Measurements from ENCODE around the gene DPF1. TPM values are rescaled to one million over a fixed set of nuclear protein-coding genes. Genes with fewer than 3 reads are reported as not detected.

Gene DPF1
- total RNA-seq = under 1 TPM; 0.65 to 0.99 TPM

GRCh38 chr19:38224014-38224862, at the start of gene DPF1:
DPF1 (minus strand) TSS chr19:38224222; CDS start chr19:38224142, 80 bp downstream.
- H3K4me1 Mint-ChIP-seq (ENCODE audit: low read depth) = peaks cover 24% of the 10 kb centered on the region

GRCh38 chr19:38273499-38273898, 49.5 kb upstream of the DPF1 start:
- no peaks in the 10 kb centered on the region for H3K9me3 Mint-ChIP-seq

More at GRCh38 chr19:38224014-38224862, at the start of gene DPF1:
- peak; percentile 75 to 76 for DNase-seq
- Mint-ChIP-seq H3K27ac (no peak within 1 kb of the TSS), H3K9me3 (no peaks in the 10 kb centered on the region), H3K4me3 (peak within 1 kb of the TSS; percentile 60 to 76), H3K27me3 (ENCODE audit: low read depth) (peaks cover 68% of the 10 kb centered on the region), H3K36me3 (ENCODE audit: insufficient read depth in 2 of 2) (peaks cover 0 to 3% of the 10 kb centered on the region in 2 donors)
- ATAC-seq (replicated peaks in 1 of 2) = peak; percentile 85 to 88

DNA sequence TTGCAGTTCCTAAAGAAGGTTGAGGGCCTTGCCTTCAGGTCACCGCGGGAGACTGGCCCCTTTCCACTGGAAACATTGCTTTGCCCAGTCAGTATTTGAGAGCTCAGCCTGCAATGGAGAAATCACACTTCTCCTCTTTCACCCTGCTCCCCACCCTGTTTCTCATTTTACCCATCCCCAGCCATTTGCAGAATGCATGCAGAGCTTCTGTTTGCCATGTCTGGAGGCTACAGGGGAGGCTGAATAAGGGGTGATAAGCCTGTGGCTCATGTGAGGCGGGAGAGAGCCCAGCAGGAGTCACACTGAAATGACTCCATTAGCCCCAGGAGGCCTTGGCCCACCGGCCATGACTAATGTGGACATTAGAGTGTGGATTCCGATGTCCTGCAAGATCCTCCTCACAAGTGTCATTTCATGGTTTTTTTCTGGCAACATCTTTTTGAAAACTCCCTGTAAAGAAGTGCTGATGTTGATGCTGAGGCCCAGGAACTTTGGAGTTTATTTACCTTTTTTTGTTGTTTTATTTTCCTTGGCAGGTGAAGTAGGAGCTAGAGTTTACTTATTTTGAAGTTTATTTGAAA, 46.7 kb upstream of the DPF1 start:
- no peak for DNase-seq
- ATAC-seq (replicated peaks in 1 of 2) = peak in 1 of 2 donors; percentile 5
- peaks cover 51% of the 10 kb centered on the region for H3K4me1 Mint-ChIP-seq (ENCODE audit: low read depth)
- H3K4me3 Mint-ChIP-seq = no peak overlapping the region
- peaks cover 0 to 5% of the 10 kb centered on the region in 2 donors for H3K36me3 Mint-ChIP-seq (ENCODE audit: insufficient read depth in 2 of 2)
- H3K27me3 Mint-ChIP-seq (ENCODE audit: low read depth) = no peaks in the 10 kb centered on the region
- H3K9me3 Mint-ChIP-seq = no peaks in the 10 kb centered on the region
- H3K27ac Mint-ChIP-seq = no peak overlapping the region

More at GRCh38 chr19:38273499-38273898, 49.5 kb upstream of the DPF1 start:
- H3K4me3 Mint-ChIP-seq = no peak overlapping the region
- no peak for DNase-seq
- H3K27ac Mint-ChIP-seq = no peak overlapping the region
- H3K27me3 Mint-ChIP-seq (ENCODE audit: low read depth) = no peaks in the 10 kb centered on the region
- peaks cover 23% of the 10 kb centered on the region for H3K4me1 Mint-ChIP-seq (ENCODE audit: low read depth)
- peaks cover 0 to 2% of the 10 kb centered on the region in 2 donors for H3K36me3 Mint-ChIP-seq (ENCODE audit: insufficient read depth in 2 of 2)
- no peak for ATAC-seq (replicated peaks in 1 of 2)

GRCh38 chr19:38268539-38268938, 44.5 kb upstream of the DPF1 start:
- Mint-ChIP-seq H3K4me3 (no peak overlapping the region), H3K36me3 (ENCODE audit: insufficient read depth in 2 of 2) (peaks cover 2 to 9% of the 10 kb centered on the region in 2 donors), H3K4me1 (ENCODE audit: low read depth) (peaks cover 65% of the 10 kb centered on the region)

DNA sequence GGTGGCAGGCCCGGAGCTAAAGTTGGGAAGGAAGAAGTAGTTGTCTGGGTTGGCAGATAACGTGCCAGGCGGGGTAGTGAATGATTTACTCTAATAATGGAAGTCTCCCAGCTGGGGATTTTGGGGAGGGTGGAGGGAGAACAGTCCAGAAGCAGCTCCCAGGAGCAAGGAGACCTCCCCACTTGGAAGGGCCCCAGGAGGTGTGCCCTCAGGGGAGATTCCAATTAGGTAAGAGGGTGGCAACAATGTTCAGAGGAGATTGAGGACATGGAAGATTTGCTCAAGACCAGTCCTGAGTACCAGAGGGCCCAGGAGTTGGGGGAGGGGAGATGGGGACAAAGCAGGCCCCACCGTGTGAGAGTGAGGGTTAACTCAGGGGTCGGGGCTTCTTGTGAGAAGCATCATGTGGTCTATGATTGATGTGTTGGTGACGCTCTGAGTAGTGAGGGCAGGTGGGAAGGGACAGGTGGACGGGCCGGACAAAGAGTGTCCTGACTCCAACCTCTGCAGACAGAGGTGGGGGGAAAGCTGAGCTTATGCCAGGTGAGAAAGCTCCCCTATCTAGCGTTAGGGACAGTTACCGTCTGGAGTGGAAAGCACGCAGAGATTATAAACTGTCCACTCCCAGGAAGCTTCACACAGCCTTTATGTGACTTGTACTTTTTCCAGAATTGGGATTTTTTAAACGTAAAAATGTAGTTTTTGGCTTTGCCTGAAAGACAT, 43.9 kb upstream of the DPF1 start:
- Mint-ChIP-seq H3K9me3 (no peaks in the 10 kb centered on the region), H3K27ac (no peak overlapping the region), H3K36me3 (ENCODE audit: insufficient read depth in 2 of 2) (peaks cover 2 to 9% of the 10 kb centered on the region in 2 donors), H3K4me3 (peak overlapping the region in 1 of 2 donors; percentile 24), H3K4me1 (ENCODE audit: low read depth) (peaks cover 71% of the 10 kb centered on the region), H3K27me3 (ENCODE audit: low read depth) (no peaks in the 10 kb centered on the region)
- no peak for ATAC-seq (replicated peaks in 1 of 2)
- no peak for DNase-seq

More at GRCh38 chr19:38268539-38268938, 44.5 kb upstream of the DPF1 start:
- no peaks in the 10 kb centered on the region for H3K9me3 Mint-ChIP-seq
- no peaks in the 10 kb centered on the region for H3K27me3 Mint-ChIP-seq (ENCODE audit: low read depth)
- ATAC-seq (replicated peaks in 1 of 2) = no peak
- H3K27ac Mint-ChIP-seq = no peak overlapping the region
- no peak for DNase-seq

DNA sequence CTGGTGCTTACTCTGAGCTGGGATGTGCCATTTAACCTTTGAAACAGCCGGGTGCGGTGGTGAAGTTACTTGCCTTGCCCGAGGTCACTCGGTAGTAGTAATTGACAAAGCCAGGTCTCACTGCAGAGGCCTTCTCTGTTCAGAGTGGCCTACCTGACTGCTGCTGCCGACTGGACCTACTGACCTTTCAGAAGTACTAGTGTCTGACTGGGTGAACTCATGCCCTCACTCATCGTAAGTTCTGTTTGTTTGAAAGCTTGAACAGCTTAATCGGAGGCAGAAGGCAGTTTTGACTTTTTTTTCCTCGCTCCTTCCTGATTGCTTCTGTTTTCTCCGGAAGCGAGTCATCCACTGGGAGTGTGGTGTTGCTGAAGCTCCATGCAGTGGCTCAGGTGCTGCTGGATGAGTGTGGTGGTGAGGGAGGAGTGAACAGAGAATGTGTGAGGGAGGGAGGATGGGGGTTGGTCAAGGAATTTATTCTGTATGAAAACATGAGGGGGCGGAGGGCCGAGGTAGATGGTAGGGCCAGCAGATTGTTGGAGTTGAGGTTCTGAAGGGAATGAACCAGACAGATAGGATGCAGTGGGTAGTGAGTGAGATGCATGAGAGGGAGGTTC, 43.1 kb upstream of the DPF1 start:
- Mint-ChIP-seq H3K9me3 (no peaks in the 10 kb centered on the region), H3K4me1 (ENCODE audit: low read depth) (peaks cover 74% of the 10 kb centered on the region), H3K27ac (no peak overlapping the region), H3K36me3 (ENCODE audit: insufficient read depth in 2 of 2) (peaks cover 2 to 9% of the 10 kb centered on the region in 2 donors), H3K4me3 (peak overlapping the region; percentile 15 to 85), H3K27me3 (ENCODE audit: low read depth) (no peaks in the 10 kb centered on the region)
- DNase-seq = no peak
- ATAC-seq (replicated peaks in 1 of 2) = no peak

DNA sequence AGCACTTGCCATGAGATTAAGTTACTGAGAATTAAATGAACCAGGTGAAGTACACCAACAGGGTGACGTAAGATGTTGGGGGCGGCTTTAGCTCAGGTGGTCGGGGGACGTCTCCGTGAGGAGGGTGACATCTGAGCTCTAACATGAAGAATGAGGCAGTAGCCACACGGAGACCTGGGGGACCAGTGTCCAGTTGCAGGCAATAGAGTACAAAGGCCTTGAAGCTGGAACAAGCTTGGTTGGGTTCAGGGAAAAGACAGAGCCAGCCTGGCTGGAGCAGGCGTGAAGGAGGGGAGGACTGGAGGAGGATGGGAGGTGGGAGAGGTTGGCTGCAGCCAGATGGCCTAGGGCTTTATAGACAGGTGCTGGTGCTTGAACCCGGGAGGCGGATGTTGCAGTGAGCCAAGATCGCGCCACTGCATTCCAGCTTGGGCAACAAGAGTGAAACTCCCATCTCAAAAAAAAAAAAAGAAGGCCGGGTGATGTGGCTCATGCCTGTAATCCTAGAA, 42.0 kb upstream of the DPF1 start:
- DNase-seq (no peak), ATAC-seq (replicated peaks in 1 of 2) (no peak)
- peak overlapping the region; percentile 90 for H3K27ac Mint-ChIP-seq
- H3K4me3 Mint-ChIP-seq = peak overlapping the region; percentile 85 to 94
- no peaks in the 10 kb centered on the region for H3K27me3 Mint-ChIP-seq (ENCODE audit: low read depth)
- peaks cover 2 to 9% of the 10 kb centered on the region in 2 donors for H3K36me3 Mint-ChIP-seq (ENCODE audit: insufficient read depth in 2 of 2)
- H3K9me3 Mint-ChIP-seq = no peaks in the 10 kb centered on the region
- peaks cover 72% of the 10 kb centered on the region for H3K4me1 Mint-ChIP-seq (ENCODE audit: low read depth)

GRCh38 chr19:38265213-38265861, 41.3 kb upstream of the DPF1 start:
- DNase-seq (peak in 1 of 2 donors; percentile 6), ATAC-seq (replicated peaks in 1 of 2) (no peak)
- Mint-ChIP-seq H3K9me3 (no peaks in the 10 kb centered on the region), H3K4me1 (ENCODE audit: low read depth) (peaks cover 66% of the 10 kb centered on the region), H3K4me3 (peak overlapping the region; percentile 85 to 94), H3K36me3 (ENCODE audit: insufficient read depth in 2 of 2) (peaks cover 2 to 9% of the 10 kb centered on the region in 2 donors), H3K27me3 (ENCODE audit: low read depth) (no peaks in the 10 kb centered on the region), H3K27ac (peak overlapping the region; percentile 90)

DNA sequence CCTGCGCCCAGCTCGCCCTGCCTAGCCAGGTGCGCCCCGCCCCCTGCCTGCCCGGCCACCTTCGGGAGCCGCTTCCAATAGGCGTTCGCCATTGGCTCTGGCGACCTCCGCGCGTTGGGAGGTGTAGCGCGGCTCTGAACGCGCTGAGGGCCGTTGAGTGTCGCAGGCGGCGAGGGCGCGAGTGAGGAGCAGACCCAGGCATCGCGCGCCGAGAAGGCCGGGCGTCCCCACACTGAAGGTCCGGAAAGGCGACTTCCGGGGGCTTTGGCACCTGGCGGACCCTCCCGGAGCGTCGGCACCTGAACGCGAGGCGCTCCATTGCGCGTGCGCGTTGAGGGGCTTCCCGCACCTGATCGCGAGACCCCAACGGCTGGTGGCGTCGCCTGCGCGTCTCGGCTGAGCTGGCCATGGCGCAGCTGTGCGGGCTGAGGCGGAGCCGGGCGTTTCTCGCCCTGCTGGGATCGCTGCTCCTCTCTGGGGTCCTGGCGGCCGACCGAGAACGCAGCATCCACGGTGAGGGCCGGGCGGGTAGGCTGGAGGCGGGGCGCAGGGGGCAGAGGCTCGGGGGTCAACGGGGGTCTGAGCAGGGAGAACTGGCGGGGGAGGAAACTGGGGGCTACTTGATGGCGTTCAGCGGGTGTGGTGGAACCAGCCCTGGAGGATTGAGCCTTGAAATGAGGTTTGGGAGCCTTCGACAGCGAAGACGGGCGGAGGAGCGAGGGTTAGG, 40.6 kb upstream of the DPF1 start, which contains the start of gene SPINT2:
Gene SPINT2, plus strand, starts transcription at position 88 of the 727 bp plus-strand sequence. Its CDS starts 320 bp downstream, at position 408.
- H3K4me1 Mint-ChIP-seq (ENCODE audit: low read depth) = peaks cover 59% of the 10 kb centered on the region
- DNase-seq (peak; percentile 60 to 71), ATAC-seq (replicated peaks in 1 of 2) (peak; percentile 63 to 64)
- no peaks in the 10 kb centered on the region for H3K27me3 Mint-ChIP-seq (ENCODE audit: low read depth)
- peak within 1 kb of the TSS; percentile 85 to 96 for H3K4me3 Mint-ChIP-seq
- H3K27ac Mint-ChIP-seq = peak within 1 kb of the TSS; percentile 95
- H3K9me3 Mint-ChIP-seq = no peaks in the 10 kb centered on the region
- H3K36me3 Mint-ChIP-seq (ENCODE audit: insufficient read depth in 2 of 2) = peaks cover 2 to 9% of the 10 kb centered on the region in 2 donors

DNA sequence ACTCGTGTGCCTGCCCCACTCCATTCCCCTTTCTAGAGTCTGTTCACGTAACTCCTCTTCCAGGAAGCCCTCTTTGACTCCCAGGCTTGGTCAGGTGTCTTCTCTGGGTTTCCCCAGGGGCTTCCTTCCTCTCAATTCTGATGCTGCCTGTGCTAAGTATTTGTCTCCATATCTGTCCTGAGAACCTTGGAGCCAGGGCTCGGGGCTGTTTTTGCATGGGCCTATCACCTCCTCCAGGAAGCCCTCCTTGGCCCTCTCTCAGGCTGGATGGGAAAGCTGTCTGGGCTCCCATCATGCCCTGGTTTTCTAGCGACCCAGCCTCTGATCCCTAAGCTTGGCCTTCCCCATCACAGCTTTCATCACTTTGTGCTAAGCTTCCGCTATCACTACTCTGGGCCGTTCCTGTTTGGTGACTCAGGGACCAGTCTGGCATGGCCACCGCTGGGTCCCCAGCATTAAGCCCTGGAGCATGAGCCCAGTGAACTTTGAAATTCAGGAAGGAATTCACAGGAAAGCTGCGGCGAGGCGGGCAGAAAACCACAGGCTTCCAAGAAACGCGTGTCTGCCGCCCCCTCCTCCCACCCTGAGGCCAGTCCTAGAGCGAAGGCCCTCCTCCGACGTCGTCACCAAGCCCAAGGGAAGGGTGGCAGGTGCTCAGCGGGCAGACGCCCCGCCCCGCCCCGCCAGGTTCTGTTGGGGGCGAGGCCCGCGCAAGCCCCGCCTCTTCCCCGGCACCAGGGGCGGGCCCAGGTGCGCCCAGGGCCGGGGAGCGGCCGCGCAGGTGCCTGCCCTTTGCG, 39.9 kb upstream of the DPF1 start:
- H3K9me3 Mint-ChIP-seq = no peaks in the 10 kb centered on the region
- peak; percentile 82 to 88 for DNase-seq
- H3K4me1 Mint-ChIP-seq (ENCODE audit: low read depth) = peaks cover 55% of the 10 kb centered on the region
- peak overlapping the region; percentile 85 to 96 for H3K4me3 Mint-ChIP-seq
- ATAC-seq (replicated peaks in 1 of 2) = peak; percentile 85 to 86
- H3K36me3 Mint-ChIP-seq (ENCODE audit: insufficient read depth in 2 of 2) = peaks cover 2 to 9% of the 10 kb centered on the region in 2 donors
- H3K27ac Mint-ChIP-seq = peak overlapping the region; percentile 95
- no peaks in the 10 kb centered on the region for H3K27me3 Mint-ChIP-seq (ENCODE audit: low read depth)
